ENCODE results near the gene RBM26.

- TF ChIP-seq GATA2 (IDR thresholded peaks at IDR 0.05; ENCODE audit: low read depth, low read length), result no peak
- TF ChIP-seq GATA3 (IDR thresholded peaks at IDR 0.05; ENCODE audit: low read depth, low read length), result no peak
These were observed 19.8 kb downstream of the RBM26 start for GRCh38 chr13:79386125-79386826.
